Epithelial cell of esophagus (primary cell): ENCODE measurements around the gene SMPX.

Source experiments
- DNase-seq: peaks from one replicate; pipeline ENCODE4 v3.0.0; 2010; ENCODE audit warnings: low read depth
- H3K4me3 ChIP-seq: 2 replicates; pipeline ENCODE4 v1.5.1; 2011; ENCODE audit warnings: mild to moderate bottlenecking, low read length, control low read depth
- TF ChIP-seq, protein P1 (sequence below): IDR thresholded peaks from 2 replicates; pipeline ENCODE4 v1.5.1; 2011; ENCODE audit warnings: low read depth, mild to moderate bottlenecking, low read length, control low read depth, inconsistent platforms; ENCODE audit not compliant: insufficient read depth; ENCODE audit errors: missing control alignments

The SMPX gene

DNA sequence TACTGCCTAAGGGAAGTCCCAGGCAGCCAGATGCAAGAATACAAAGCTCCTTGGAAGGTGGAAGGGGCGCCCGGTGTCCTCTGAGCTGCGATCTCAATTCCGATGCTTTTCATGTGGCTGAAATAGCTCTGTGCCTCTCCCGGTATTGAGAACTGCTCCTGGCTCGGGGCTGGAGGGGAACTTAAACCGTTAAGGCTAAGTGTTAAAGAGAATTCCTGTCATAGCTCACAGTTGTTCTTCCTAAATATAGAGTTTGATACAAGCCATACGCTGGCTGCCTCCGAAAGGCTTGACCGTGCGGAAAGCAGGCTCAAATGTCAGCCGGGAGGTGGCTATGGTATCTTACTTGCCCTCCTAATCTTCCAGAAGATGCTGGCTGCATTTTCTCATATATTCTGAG, at the start of gene SMPX:
TSS of gene SMPX (minus strand) at position 157 of the 400 bp plus-strand sequence. CDS start 3,826 bp downstream, outside the sequence.
- TF ChIP-seq, protein P1, sequence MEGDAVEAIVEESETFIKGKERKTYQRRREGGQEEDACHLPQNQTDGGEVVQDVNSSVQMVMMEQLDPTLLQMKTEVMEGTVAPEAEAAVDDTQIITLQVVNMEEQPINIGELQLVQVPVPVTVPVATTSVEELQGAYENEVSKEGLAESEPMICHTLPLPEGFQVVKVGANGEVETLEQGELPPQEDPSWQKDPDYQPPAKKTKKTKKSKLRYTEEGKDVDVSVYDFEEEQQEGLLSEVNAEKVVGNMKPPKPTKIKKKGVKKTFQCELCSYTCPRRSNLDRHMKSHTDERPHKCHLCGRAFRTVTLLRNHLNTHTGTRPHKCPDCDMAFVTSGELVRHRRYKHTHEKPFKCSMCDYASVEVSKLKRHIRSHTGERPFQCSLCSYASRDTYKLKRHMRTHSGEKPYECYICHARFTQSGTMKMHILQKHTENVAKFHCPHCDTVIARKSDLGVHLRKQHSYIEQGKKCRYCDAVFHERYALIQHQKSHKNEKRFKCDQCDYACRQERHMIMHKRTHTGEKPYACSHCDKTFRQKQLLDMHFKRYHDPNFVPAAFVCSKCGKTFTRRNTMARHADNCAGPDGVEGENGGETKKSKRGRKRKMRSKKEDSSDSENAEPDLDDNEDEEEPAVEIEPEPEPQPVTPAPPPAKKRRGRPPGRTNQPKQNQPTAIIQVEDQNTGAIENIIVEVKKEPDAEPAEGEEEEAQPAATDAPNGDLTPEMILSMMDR, result no peak
- H3K4me3 ChIP-seq, result no peak within 1 kb of the TSS
- no peak for DNase-seq

DNA sequence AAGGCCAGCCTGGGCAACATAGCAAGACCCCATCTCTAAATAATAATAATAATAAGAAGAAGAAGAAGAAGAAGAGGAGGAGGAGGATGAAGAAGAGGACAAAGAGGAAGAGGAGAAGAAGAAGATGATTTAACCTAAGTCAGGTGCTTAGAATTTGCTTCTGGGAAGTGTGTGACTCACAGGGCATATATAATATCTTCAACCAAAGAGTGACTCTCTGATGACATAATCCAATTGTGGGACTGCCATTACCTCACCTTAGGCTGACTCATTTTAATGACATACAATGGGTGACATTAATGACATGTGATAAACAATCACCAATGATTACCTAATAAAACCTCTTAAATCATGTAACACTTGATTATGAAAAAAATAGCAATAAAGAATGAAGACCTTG, 48.8 kb upstream of the SMPX start:
- peak; percentile 48 for DNase-seq

DNA sequence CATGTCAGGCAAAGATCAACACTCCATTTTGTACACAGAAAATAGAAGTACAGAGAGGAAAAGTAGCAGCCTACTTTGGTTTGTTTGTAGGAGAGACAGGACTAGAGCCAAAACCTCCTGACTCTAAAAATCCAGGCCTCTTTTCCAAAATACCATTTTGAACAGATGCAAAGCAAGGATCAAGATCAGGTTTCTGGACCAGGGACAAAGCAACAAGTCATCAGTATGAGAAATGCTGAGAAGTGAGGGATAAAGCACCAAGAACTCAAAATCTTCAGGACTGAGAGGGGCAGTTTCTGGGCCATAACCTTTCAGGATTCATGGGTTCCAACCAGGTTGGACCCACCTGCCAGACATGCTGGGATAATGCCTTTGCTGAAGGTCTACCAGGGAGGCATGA, 44.9 kb upstream of the SMPX start:
- no peak overlapping the region for H3K4me3 ChIP-seq
- no peak for DNase-seq
- TF ChIP-seq, protein P1, result no peak

More for the DNA sequence above, 48.8 kb upstream of the SMPX start:
- TF ChIP-seq, protein P1, result no peak
- H3K4me3 ChIP-seq, result no peak overlapping the region

DNA sequence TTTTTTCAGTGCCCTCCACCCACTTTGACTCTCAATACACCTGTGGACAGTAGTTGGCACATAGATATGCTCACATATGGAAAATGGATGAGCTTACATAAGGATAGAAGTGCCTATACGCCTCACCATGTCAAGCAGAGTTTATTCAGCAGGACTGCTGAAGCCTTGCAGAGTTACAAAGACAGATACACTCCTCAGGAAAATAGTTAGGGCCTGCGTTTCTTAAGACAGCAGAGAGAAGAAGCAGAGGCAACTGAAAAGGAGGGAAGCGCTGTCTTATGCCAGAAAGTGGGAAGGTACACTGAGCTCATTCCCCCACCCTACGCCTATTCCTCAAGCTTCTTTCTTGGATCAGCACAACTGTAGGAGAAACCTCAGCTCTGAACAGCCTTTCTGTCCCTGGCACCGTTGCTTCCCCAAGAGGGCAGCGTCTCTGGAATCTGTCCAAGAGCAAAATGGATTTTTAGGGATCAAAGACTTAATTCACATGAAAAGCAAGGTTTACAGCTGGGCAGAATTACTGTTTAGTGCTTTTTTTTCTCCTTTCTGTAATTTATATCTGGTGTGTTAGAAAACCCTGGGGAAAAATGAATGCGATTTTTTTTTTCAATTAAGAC, 44.2 kb upstream of the SMPX start:
- DNase-seq, result no peak
- H3K4me3 ChIP-seq, result no peak overlapping the region
- TF ChIP-seq, protein P1, result no peak

DNA sequence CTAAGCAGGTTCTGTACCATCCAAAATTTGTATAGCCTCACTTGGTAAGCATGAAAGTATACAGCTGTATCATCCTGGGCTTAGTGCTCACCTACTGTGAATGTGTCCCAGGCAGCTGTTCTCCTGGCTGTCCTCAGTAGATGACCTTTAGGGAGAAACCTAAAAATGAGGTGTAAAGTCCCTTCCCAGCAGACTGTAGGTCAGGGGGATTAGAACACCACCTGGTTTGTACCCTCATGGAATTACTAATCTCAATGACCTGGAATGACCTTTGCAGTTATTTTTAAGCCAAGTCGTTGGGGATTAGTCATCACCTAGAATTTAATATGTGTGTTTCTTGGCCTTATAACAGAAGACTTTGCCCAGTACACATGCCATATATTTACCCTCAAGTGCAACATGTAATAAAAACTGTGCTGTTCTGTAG, 42.4 kb upstream of the SMPX start:
- H3K4me3 ChIP-seq, result no peak overlapping the region
- DNase-seq, result no peak
- TF ChIP-seq, protein P1, result no peak

DNA sequence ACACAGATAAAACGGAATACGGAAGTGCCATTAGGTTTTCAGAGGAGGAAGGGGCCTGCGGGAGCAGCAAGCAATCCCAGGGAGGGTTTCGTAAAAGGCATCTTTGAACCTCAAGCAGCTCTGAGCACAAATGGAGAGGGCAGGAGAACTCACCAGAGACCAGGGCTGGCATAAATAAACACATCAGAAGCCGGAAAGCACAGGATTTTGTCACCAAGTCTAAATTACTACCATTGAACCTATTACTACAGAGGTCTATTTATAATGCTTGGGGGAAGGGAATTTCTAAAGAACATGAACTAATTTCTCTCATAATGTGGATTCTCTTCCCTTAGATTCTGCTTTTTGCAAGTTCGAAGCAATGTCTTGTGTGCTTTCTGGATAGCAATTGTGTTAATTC, 41.9 kb upstream of the SMPX start:
- TF ChIP-seq, protein P1, result no peak
- no peak overlapping the region for H3K4me3 ChIP-seq
- DNase-seq, result no peak

DNA sequence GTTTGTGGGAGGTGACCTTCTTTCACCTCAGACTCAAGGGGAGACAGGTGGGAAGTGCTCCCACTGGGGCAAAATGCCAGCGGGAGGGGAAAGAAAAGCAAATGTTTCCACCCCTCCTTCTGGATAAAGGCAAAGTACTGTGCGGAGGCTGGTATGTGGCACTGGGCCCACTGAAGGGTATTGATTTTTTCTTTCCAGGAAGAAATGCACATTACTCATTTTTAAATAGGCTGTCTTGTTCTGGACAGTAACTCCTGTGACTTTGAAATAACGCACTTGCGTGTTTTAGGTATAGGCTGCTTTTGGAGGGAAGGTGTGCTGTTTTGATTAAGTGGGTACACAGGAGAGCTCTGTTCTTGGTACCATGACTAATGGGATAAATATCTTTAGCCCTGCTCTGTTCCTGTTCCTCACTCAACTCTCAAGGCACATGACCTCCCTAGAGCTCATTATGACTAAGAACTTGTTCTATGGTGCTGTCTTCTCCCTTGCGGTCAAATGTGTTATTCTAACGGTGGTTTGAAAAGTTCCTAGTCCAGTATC, 40.8 kb upstream of the SMPX start:
- TF ChIP-seq, protein P1, result peak; percentile 7
- DNase-seq, result peak; percentile 71

More for the DNA sequence above, 40.8 kb upstream of the SMPX start:
- no peak overlapping the region for H3K4me3 ChIP-seq
